GM19397 (cell line): ENCODE data around the gene ITPR2.
"Not testable (repeated sequence)": the region's sequence is repeated elsewhere in the genome, so short reads cannot be mapped to it uniquely, and the experiment has no call there.

ENCODE experiments used
- ATAC-seq: cut with Tn5 transposase; IDR thresholded peaks from one replicate; pipeline ENCODE4 v1.9.1; 2021; ENCODE audit warnings: mild to moderate bottlenecking, moderate library complexity; ENCODE audit not compliant: unreplicated experiment

ITPR2 gene

DNA sequence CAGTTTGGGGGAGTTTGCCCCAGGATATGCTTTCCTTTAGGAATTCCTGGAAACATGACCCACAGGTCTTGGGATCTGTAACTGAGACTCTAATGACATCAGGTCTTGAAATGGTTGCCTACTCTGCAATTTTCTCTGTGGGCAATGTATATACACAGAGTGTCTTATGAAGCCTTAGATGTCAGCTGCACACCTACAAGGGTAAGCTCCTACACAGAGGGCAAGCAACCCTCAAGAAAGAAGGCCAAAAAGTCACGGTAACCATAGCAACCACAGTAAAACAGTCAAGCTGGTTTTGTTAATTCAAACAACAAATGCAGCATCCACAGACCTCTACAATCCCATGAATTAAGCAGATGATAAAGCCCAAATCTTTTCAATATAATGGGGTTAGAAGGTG lies 344.6 kb downstream of the ITPR2 start:
- ATAC-seq, result no peak

DNA sequence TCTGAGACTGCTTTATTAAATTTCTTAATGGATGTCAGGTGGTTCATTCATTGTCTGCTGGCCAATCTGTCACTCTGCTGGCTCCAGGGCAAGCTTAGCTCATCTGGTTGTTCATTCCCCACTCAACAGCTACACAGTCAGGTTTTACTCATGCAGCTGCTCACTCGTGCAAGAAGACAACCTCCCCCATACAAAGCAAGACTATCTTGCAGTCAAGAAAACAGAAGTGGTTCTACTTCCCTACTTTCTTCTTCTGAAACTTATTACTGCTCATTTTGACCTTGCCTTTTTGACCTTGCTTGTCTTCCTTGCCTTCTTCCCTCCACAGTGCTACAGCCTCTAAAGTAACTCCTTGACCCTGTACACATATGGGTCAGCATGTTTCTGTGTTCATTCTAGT lies 359.7 kb downstream of the ITPR2 start:
- peak; percentile 88 for ATAC-seq

DNA sequence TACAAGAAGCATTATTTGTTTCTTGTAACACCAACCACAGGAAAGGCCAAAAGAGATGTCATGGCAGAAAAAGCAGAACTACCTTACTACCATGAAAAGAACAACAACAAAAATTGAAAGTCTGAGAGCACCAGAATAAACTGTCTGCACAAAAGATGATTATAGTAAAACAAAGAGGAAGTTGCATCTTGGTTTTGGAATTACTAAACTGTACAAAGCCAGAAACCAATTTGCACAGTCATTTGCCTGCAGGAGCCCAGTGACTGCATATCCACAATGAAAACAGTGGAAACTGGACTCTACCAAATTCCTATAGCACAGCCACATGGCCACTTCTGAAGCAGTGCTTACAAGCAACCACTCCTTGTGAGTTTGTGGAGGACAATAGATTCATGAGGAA lies 361.4 kb downstream of the ITPR2 start:
- ATAC-seq, result peak; percentile 51

DNA sequence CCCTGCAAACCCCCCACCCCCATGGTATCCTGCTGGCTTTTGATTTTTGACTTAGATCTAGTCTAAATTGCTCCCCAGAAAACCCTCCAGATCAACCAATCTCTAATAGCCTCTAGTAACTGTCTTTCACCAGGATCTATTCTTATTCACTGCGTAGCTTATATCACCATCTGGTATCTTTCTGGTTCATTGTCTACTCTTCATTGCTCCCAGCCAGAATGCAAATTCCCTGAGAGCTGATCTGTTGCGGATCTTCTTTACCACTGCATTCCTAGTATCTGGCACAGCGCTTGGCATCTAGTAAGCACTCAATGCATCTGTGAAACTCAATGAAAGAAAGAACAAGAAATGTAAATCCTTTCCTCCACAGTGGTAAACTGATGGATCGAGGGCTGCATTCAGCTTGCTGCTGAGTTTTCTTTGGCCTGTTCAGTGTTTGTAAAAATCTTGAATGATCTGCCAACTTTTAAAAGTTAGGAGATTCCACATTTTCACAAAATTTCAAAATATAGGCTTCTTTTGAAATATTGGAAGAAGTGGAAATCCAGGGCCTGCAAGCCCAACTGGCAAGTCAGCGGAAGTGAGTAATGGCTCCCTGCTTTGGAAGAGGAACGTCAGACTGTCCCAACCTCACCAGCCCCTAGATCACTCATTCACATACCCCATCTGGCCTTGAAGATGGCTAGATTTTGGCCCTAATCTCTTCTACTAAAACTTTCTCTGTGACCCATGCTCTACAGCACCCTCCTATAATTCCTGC lies 363.4 kb downstream of the ITPR2 start:
- ATAC-seq, result no peak

DNA sequence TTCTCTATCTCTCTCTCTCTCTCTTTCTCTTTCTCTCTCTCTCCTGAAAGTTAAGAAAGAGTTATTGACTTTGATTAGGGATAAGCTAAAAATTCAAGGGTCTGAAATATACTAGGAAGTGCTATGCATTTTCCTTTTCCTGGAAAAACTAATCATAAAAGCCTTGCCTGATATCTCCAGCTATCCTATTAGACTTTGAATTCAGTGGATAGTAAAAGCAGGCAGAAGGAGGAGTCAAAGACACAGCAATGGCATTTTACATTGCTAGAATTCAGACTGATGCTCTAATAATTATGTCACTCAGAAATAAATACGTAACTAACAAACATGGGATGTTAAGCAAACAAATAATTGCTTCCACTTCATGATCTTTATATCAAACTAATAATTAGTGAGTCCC lies 365.6 kb downstream of the ITPR2 start:
- ATAC-seq, result no peak

DNA sequence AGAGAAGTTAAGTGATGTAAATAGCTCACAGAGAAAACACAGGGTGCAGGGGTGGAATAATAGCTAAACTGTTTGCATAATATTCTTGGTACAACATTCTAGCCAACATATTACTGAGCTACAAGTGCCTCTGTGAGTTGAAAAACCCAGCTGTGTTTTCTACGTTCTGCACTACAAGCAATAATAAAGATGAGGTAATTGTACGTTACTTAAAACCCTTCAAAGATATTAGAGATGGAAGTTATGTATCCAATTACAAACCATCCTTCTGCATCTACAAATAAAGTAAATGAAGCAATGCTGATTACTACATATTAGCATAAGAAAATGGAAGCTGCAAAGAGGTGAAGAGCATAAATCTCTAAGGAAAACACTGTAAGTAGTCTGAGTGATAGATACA lies 366.3 kb downstream of the ITPR2 start:
- ATAC-seq, result no peak

DNA sequence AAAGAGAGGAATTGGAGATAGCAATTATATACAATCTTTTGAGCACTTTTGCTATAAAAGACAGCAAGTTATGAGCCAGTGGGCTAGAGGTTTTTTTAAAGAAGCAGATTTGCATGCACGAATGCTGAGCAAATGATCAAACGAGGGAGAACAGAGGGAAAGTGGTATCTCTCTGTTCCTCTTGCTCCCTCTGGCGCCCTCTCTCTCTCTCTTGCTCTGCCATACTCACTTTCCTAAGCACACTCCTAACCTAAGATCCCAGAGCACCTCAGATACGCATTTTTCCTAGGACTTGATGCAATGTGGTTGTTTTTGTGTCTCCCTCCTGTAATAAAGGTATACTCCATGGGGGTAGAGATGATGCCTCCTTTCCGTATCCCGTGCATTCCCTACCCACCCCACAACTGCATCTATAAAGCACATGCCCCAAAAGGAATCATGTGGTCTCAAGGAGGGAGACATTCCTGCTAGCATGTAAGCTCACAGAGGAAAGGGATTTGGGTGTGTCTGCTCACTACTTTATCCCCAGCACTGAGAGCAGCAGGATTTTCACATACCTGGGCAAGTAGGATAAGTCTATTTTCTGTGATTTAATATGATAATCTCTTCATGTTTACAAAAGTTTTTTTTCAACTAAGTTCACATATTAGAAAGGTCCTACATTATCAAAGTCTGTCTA lies 367.4 kb downstream of the ITPR2 start:
- no peak for ATAC-seq

DNA sequence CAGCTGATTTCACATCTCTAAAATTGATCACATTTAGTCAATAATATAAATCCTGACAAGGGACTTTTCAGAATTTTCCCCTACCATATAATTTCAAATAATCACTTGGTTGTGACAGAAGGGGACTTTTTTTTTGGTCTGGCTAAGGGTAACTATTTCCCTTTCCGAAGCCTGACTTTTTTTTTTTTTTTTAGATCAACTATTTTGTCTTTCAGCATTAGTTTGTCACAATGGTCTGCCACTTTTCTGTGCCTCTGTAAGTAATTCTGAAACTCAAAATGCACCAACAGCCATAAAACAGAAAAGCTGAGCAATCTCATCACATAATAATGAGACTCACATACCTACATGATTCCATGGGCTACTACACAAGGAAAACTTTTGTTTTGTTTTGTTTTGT lies 371.2 kb downstream of the ITPR2 start:
- ATAC-seq, result no peak

DNA sequence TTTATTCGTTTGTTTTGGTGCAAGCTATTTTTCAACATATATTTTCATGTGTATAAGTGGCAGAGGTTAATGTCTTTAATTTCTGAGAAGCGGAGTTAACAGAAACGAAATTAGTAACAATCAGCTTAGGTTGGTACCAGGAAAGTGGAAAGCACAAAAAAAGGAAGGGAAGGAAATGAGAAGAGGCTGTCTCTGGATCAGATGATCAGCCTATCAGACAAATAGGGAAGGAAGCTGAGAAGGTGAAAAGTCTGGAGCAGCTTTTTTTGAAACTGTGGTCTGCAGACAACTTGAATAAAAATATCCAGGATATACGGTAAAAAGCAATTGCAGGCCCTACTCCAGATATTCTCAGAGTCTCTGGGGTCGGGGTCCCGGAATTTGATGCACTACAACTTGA lies 372.6 kb downstream of the ITPR2 start:
- no peak for ATAC-seq

DNA sequence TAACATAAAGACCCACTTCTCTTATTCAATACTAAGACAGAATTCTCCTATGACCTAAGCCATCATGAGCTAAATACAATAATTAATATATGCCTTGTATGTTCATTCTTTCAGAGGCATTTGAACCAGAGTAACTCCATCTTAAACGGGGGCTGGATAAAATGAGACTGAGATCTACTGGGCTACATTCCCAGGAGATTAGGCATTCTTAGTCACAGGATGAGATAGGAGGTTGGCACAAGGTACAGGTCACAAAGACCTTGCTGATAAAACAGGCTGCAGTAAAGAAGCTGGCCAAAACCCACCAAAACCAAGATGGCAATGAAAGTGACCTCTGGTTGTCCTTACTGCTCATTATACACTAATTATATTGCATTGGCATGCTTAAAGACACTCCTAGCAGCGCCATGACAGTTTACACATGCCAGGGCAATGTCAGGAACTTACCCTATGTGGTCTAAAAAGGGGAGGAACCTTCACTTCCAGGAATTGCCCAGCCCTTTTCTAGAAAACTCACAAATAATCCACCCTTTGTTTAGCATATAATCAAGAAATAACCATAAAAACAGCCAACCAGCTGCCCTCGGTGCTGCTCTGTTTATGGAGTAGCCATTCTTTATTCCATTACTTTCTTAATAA lies 376.9 kb downstream of the ITPR2 start:
- no peak for ATAC-seq

DNA sequence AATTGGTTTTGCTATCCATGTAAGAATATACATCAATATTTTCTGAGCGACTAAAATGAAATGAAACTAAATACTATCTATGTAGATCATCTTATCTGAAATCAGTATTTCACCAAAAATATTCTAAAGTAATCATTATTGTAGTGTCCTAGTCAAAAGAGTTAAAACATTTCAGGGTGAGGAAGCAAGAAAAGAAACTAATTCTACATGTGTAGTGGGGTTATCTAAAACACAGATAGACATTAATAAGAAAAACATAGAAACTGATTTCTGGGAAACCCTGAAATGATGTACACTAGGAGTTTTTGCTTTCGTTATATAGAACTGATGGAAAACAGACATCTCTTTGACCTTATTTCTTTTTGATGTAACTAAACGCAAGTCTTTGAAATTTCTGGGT lies 379.7 kb downstream of the ITPR2 start:
- no peak for ATAC-seq

DNA sequence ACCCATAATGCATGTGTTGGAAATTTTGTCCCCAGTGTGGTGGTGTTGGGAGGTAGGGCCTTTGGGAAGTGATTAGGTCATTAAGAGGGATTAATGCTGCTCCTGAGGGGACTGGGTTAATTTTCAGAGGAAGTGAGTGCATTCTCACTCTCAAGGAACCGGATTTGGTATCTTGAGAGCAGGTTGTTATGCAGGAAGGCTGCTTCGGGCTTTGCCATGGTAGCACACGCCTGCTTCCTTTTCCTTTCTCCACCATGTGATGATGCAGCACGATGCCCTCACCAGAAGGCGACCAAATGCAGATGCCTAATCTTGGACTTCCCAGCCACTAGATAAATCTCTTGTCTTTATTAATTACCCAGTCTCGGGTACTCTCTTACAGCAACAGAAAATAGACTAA lies 380.5 kb downstream of the ITPR2 start:
- no peak for ATAC-seq

DNA sequence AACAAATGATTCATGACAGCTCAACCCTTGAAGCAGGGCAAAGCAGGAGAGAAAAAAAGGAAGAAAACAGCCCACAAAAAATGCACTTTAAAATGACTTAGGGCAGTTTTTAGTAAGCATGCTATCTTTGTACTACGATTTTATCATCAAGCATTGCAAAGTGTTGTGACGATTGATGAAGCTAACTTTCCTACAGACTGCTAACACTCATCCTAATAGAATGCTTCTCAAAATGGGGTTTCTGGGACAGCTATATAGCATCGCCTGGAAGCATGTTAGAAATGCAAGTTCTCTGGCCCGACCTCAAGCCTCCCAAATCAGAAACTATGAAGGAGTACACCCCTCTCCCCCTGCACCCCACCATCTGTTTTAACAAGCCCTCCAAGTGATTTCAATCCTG lies 381.2 kb downstream of the ITPR2 start:
- ATAC-seq, result no peak

DNA sequence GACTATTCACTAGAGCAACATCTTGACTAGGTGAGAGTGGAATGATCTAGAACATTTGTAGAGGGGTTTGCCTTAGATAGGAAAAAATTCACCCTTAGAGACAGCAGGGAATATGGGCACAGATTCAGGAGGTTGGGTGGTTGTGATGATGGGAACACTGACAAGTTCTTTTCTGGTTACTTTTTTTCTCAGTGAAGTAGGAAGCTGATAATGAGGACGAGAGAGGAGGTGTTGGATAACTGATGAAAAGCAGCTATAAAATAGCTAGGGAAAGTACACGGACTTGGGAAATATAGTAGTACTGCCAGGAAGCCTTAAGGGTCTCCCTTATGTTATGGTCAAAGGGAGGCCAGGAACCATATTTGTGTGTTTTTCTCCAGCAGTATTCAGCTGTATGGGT lies 387.1 kb downstream of the ITPR2 start:
- ATAC-seq, result no peak

DNA sequence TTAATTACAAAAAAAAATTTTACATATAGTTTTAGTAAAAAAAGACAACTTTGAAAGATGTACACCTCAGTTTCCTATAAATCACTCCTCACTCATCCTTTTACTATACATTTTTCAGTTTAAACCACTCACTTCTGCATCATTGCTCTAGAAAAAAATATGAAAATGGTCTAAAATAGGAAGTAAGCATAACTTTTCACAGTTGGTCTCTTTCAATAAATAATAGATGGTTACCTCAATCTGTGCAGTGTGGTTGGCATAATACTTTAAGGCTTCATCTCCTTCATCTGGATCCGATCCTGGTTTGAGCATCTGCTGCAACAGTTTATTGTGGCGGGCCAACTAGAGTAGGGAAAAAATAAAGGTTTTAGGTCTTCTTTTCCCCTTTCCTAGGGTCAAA lies 389.7 kb downstream of the ITPR2 start:
- ATAC-seq, result no peak

DNA sequence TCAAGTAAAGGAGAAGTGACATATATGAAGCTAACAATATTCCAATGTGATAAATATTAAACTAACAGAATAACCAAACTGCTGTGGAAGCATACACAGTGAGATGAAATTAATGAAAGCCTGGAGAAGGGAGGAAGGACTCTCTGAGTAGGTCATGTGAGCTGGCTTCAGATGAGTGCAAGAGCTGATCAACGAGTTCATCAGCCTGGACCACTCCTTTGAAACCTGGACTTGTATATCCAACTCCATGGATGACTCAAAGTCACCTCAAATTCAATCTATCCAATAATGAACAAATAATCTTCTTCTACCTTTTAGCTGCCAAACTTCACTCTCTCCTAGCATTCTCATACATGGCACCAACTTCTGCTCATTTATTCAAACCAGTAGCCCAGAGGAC lies 391.6 kb downstream of the ITPR2 start:
- ATAC-seq, result no peak

DNA sequence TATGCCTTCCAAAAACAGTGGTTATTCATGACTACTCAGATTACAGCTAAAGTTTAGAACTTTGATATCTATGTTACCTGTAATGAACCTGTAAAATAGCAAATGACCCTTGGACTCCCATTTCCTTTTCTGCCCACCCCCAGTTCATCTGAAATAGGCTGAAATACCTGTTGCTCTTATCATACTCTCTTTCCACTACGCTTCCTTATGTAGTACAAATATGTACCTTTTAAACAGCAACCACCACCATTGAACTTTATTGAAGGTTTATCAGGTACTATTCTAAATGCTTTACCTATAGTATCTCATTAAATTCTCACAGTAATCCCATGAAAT lies 398.0 kb downstream of the ITPR2 start:
- no peak for ATAC-seq

DNA sequence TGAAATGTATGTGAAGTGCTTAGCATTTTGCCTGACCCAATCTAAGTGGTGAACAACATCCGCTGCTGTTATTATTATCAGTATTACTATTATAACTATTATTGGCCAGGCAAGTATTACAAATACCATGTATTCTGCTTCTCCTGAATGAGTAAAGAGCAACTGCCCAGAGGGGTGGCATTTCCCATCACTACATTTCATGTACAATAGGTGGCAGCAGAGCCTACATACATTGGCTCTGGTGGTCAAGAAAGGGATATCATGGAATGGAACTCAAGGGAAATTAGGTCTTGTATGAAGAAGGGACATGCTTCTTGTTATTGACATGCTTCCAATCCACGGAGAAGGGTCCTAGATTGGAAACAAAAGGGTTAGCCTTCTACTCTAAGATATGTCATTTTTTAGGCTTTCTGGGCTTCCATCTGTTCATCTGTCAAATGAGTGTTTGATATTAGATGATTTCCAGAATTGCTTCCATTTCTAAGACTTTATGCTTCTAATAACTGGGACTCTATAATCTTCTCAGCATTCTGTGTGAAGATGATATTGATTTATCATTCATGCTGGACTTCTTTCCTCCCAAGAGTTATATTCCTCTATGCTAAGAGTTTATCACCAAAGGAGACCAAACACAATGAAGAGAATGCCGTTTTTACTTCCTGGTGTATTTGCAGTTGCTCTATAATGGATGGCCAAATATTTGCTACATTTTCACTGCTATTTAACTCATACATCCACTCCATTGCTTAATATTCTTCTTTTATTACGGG lies 398.5 kb downstream of the ITPR2 start:
- ATAC-seq, result no peak

DNA sequence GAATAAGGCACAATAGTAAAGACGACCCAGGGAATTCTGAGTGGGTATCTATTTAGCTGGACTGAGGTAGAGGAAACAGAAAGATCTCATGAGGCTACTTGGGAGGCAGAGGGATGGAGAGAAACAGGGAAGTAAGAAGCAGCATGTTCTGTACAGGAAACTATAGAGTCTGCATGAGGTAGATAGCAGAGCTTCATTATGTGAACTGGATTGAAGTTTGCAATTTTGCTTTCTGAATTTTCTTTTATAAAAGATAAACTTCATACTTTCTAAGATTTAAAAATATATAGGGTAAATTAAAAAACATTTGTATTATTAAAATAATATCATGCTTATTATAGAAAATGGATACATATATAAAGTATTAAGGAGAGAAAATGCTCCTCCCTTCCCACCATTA lies 399.3 kb downstream of the ITPR2 start:
- ATAC-seq, result not testable (repeated sequence)

DNA sequence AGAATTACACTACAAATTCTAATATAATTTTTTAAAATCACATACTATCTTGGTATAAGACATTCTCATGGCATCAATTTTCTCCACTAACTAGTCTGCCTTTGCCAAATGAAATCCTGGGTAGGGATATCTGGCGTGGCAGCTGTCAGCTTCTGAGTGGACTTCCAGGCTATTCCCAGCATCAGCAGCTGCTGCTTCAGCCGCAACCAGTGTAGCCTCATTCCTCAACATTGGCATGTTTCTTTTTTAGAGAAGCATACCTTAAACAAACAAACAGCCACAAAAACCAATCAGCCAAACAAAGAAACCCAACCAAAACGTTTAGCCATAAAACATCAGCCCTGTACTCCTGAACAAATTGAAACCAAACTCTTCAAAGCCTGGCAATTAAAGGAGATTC lies 401.8 kb downstream of the ITPR2 start:
- ATAC-seq, result no peak

DNA sequence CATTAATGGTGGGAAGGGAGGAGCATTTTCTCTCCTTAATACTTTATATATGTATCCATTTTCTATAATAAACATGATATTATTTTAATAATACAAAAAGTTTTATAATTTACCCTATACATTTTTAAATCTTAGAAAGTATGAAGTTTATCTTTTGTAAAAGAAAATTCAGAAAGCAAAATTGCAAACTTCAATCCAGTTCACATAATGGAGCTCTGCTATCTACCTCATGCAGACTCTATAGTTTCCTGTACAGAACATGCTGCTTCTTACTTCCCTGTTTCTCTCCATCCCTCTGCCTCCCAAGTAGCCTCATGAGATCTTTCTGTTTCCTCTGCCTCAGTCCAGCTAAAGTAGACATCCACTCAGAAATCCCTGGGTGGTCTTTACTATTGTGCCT lies 402.4 kb downstream of the ITPR2 start:
- ATAC-seq, result not testable (repeated sequence)
